Fibroblast of skin of back (primary cell): Measurements from ENCODE around the gene NRG2.

Experiments
- DNase-seq: peaks from one replicate; pipeline ENCODE4 v3.0.0-alpha.2; 2013

NRG2 gene

DNA sequence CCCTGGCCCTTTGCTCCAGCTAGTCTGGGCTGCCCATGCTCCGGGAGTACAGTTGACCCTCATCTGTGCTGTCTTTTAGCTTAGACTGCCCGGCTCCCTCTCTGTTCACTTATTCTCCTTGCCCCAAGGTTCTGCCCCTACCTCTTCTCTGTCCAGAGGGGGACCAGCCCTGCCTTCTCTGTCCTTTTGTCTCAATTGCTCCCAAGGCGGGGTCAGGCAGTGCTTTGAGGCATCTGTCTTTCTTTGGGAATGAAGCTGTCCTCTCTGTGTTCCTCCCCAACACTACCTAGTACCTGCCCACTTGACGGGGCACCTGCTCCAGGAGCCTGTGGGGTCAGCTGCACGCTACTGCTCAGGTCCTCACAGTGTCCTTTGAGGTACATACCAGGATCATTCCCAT, 188.1 kb downstream of the NRG2 start:
- DNase-seq = no peak

DNA sequence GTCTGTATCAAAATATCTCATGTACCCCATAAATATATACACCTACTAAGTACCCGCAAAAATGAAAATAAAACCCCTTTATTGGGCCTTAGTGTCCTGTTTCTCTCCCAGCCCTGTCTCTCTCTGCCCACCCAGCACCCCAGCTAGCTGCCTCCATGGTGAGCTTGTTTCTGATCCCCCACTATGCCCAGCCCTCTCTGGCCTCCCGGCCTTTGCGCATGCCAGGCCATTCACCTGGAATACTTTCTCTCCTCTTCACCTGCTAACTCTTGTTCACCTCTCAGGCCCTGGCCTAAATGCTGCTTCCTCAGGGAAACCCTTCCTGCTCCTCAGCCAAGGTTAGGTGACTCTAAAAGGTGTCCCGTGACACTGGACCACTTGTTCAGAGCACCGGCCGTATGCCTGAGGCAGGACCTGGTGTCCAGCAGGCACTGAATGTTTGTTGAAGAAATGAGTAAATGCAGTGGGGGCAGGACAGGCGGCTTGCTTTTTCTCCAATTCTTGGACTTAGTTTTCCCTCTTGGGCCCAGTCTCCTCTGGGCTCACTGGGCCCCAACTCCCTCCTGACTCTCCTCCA, 189.0 kb downstream of the NRG2 start:
- DNase-seq = no peak

DNA sequence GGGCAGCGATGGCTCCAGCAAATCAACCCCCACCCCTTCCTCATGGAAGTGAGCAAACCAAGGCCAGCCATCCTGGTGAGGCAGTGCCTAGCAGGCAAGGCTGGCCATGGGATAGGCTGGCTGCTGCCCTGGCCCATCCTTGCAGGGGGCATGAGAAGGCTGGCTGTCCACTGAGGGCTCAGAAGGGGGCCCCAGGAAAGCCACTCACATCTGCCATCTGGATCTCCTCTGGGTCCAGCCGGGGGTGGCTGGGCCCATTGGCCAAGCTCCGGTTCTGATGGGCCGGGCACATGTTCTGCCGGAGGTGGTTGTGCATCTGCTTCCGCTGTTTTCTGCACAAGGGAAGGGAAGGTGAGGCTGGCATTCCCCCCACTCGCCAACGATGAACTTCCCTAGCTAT, 190.4 kb downstream of the NRG2 start:
- DNase-seq = no peak

DNA sequence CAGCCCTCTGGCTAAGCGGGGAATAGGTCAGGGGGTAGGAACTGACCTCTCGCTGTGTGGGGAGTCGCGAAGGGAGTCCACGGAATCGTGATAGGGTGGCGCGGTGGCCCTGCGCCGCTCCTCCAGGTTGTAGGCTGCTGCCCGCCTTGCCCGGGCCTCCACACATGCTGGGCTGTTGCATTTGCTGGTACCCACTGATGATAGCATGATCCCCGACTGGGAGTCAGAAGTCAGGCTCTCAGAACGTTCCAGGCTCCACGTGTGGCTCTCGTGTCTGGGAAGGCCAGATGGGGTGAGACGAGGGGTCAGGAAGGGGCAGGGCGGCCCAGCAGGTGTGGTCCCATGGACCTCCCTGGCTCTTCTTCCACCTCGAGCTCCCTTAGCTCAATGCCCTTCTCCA, 191.5 kb downstream of the NRG2 start:
- DNase-seq = no peak

DNA sequence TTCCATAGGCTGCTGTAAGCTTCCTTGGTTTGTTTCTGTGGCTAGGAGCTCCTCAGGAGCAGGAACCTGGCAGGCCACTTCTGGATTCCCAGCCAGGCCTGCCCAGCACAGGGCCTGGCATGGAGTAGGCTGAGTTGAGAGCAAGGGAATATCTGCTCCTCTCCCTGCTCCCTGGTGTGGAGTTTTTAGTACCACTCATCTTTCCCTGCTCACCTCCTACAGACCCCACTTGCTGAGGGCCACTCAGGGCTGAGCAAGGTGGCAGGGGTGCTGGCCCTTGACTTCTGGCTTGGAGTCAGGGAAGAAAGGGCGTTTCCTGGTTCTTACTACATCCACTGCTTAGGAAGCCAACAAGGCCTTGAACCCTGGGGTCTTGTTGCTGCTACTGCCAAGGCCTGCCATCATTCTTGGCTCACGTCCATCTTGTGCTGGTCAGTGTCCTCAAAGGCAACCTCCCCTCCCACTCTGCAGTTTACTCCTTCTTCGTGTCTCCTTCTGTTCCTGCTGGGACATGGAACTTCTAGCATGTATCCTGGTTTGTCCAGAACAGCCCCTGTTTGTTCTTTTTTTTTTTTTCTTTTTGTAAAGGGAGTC, 192.6 kb downstream of the NRG2 start:
- no peak for DNase-seq

DNA sequence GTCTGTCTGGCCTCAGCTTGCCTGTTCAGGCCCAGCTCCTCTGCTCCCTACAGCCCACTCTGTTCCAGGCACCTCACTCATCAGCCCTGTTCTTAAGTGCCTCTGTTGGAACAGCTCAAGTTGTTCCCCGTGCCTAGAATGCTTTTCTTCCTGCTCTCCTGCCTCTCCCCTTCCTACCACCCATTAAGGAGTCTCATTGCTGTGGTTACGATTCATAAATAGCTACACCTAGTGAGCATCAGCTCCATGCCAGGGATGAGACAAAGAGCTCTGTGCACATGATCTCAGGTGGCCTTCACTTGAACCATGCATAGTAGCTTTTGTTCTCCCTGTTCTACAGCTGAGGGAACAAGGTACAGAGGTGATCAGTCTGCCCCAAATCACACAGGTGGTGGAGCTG, 193.2 kb downstream of the NRG2 start:
- DNase-seq = no peak

- no peak for DNase-seq
Observed at GRCh38 chr5:139849501-139849900, 193.6 kb downstream of the NRG2 start.

DNA sequence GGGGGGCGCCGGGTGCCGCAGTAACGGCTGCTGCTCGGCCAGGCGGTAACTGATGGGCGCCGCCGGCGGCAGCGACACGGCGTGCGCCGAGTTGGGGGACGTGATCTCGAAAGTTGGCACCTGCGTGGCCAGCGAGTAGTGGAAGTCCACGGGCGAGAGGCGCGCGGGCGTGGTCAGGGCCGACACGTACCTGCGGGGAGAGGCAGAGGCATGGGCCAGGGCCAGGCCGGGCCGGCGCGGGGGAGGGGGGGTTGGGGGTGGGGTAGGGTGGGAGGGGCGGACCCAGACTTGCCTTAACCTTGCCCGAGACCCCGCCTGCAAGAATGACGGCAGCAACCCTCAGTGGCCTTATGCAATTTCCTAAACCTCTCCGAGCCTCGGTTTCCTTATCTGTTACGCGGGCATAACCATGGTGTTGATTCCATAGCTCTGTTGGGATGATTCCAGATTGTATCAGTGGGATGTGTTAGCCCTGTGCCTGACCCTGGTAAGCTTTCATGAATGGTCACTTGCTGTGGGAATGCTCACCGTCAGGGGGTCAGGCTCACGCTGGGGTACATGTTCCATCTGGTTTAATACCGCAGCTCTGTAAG, 194.5 kb downstream of the NRG2 start:
- no peak for DNase-seq

- DNase-seq = peak; percentile 57
Observed at GRCh38 chr5:139847790-139848507, 195.2 kb downstream of the NRG2 start.

- DNase-seq = no peak
Observed at GRCh38 chr5:139847091-139847490, 196.0 kb downstream of the NRG2 start.

- DNase-seq = no peak
Observed at GRCh38 chr5:139845846-139846681, 197.0 kb downstream of the NRG2 start.

DNA sequence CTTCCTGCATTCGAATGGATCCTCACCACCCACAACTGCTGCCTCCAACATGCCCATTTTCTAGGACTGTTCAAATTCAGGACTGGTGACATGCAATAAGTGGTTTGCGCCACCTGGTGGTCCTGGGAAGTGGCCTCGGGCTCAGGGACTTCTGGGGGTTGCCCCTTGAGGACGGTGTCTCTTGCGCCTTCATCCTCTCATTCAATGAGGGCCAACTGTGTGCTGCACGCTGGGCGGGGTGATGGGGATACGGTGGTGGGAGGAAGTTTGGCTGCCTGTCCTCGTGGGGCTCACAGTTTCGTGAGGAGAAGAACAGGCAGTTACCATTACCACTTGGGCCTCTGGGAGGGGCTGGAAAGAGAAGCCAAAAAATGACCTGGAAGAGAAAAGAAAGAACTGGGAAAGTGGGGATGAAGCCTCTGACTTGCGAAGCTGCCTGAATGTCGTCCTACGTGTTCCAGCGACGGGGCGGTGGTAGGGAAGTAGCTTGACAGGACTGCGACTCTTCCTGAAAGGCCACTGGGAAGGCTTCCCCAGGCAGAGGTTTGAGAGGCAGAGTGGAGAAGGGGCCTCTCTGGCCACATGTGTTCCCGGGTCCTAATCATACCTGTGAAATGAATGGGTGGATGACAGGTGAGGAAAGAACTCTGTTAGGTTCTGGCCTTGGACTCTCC, 198.5 kb downstream of the NRG2 start:
- peak; percentile 72 for DNase-seq

DNA sequence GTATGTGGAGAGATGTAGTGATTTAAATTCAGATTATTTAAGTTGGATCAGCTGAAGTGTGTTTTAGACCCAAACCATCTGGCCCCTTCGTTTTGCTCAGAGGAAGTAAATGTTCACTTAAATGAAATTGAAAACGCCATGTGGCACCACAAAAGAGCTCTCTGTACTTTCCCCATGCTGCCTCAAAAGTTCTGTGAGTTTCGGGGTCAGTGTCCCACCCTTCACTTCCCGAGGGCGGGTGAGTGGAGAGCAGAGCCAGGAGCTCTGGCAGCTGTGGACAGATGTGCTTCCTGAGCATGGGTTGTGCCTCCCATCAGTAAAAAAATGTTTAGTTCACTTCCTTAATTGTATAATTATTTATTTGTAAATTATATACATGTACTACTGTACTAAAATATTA, 199.1 kb downstream of the NRG2 start:
- no peak for DNase-seq

DNA sequence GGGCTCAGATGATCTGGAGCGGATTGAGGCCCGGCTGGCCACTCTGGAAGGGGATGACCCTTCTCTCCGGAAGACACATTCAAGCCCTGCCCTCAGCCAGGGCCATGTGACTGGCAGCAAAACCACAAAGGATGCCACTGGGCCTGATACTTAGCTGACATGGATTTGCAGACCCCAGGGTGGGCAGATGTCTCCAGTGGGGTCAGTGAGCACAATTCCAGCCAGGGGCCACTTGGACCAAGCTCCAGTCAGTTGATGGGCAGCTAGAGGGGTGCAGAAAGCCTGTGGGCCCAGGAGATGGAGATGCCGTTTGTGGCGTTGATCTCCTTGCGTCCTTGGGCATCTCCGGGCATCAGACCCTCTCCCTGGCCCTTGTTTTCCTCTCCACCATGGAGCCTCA, 200.8 kb downstream of the NRG2 start:
- no peak for DNase-seq

- no peak for DNase-seq
Observed at GRCh38 chr5:139841549-139841948, 201.6 kb downstream of the NRG2 start.

- DNase-seq = no peak
Observed at GRCh38 chr5:139839918-139840317, 203.2 kb downstream of the NRG2 start.

DNA sequence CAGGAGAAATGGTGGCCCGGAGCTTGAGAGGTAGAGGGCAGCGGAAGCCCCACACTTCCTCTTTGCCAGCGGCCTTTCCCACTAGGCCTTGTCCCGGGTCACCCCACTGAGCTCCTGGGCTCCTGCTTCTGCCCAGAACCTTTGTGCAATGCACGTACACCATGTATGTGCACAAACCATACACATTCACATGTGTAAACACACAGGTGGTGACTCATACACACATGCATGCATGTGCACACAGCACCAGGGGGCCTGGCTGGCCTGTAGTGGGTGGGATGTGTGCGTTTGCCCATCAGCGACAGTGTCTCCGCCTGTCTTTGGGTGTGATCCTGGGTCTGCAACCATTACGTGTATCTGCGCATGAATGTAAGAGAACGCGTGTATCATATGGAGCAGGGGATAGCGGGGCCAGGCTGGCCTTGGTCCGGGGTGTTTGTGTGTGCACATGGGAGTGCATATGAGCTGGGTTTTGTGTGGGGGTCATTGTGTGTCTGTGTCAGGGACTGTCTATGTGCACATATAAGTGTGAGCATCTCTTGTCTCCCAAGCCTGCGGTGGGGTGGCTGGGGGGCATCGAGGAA, 203.8 kb downstream of the NRG2 start:
- DNase-seq = no peak

GRCh38 chr5:139838381-139839197, 204.5 kb downstream of the NRG2 start:
- DNase-seq = no peak

- no peak for DNase-seq
Observed at GRCh38 chr5:139837711-139838380, 205.3 kb downstream of the NRG2 start.

DNA sequence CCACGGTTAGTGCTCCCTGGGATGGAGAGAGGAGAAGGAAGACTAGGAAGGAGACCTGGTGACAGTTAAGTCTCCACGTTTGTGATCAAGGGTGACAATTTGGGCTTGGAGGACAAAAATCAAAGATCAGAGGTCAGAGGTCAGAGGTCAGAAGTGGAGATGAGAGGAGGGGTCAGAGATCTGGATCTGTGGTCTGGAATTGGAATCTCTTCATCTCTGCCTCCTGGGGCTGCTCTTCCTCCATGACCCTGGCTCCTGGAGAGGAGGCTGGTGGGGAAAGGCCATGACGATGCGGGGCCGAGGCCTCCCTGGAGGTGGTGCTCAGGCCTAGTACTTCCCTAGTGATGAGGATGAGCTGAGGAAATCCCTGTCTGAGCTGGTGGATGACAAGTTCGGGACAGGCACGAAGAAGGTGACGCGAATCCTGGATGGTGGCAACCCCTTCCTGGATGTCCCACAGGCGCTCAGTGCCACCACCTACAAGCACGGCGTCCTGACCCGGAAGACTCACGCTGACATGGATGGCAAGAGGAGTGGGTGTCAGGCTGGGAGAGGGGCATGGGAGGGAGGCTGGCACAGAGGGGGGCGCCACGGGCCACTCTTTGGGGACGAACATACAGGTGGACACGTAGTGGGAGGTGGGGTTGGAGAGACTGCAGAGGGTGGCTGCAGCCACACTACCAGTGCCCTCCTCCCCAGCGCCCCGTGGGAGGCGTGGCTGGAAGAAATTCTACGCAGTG, 206.5 kb downstream of the NRG2 start:
- no peak for DNase-seq
